ENCODE data around the gene PRLR.
"Not testable (repeated sequence)": the region's sequence is repeated elsewhere in the genome, so short reads cannot be mapped to it uniquely, and the experiment has no call there.

PRLR gene

DNA sequence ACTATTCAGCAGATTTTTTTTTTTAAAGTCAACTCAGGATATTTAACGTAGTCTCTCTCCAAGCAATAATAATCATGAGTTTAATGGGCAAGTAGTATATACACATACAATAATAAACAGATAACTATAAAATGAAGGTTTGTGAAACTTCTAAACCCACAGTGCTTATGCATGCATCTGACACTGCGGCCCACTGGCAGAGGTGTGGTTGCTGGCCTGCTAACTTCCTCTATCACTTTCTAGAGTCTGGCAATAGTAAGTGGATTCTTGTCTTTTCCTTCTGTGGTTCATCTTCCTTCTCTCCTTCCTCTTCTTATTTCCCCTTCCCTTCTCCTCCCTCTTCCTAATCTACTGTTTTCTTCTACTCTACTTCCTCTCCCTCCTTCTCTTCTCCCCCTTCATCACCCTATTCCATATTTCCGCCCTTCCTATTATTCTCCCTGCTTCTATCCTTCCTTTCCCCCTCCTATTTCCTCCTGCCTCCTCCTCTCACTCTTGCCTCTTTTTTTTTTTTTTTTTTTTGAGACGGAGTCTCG lies 164.0 kb downstream of the PRLR start:
- DNase-seq = no peak

DNA sequence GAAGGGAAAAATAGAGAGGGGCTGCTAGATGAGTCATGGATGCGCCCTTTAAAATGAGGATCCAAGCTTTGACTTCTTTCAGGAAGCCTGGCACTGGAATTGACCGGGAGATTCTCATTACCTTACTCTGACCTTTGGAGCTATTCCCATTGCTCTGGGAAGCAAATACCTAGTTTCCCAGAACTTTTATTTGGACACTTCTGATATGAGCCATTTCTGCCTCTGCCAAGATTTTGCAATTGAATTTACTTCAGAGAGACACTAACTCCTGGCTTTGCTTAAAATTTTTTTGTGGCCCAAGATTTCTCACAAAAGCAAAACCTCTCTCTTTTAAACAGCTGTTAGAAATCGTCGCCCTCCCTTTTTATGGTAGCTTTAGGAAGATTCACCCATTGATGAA lies 166.9 kb downstream of the PRLR start:
- no peak for DNase-seq

GRCh38 chr5:35061211-35061770 lies 169.0 kb downstream of the PRLR start:
- no peak for DNase-seq

GRCh38 chr5:35060236-35060635 lies 170.1 kb downstream of the PRLR start:
- DNase-seq = no peak

DNA sequence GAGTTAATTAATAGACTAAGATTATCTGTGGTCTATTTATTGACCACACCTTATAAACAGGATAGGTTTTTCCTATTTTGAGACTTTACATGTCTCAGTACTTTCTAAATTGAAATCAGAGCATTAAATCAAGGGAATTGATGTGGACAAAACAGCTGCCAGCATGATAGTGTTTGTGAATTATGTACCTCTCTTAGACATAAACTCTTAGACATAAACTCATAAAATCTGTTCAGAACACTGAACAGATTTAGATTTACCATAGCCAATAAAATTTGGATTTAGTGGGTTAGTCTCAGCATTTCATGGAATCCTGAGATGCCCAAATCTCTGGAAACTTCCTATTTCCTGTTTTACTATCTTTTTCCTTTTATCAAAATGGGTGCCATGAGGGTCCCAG lies 171.0 kb downstream of the PRLR start:
- DNase-seq = no peak

GRCh38 chr5:35058374-35058788 lies 171.9 kb downstream of the PRLR start:
- no peak for DNase-seq

GRCh38 chr5:35056686-35057085 lies 173.6 kb downstream of the PRLR start:
- no peak for DNase-seq

DNA sequence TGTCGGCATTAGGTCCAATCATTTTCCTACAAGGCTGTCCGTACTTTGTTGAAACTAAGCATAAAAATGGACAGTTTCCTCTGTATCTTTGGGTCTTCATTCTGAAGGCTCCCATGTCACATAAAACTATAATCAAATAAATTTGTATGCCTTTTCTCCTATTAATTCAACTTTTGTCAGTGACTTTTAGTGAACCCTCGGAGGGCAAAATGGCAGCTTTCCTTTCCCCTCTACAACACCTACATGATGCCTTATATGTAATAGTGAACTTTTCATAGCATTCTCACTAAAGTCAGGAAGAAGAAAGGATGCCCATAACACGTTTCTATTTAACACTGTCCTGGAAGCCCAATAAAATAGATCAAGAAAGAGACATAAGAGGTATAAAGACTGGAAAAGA lies 177.4 kb downstream of the PRLR start:
- DNase-seq = no peak

GRCh38 chr5:35050541-35051126 lies 179.7 kb downstream of the PRLR start:
- DNase-seq = no peak

DNA sequence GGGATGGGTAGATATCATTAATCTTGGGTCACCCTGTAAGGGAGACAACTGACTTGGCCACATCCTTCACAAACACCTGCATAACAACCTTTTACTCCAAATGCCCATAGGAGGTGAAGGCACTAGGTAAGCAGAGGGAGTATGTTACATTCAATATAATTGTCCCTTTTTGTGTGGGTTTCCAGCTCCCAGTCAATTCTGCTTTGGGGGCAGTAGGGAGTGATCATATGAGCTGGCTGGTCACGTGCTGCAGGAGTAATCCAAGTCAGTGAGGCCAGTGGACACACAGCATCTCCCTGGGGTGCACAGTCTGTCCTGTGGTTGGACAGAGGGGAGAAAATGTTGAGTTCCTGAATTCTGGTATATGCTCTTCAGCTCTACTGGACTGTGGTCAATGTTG lies 181.4 kb downstream of the PRLR start:
- DNase-seq = no peak

DNA sequence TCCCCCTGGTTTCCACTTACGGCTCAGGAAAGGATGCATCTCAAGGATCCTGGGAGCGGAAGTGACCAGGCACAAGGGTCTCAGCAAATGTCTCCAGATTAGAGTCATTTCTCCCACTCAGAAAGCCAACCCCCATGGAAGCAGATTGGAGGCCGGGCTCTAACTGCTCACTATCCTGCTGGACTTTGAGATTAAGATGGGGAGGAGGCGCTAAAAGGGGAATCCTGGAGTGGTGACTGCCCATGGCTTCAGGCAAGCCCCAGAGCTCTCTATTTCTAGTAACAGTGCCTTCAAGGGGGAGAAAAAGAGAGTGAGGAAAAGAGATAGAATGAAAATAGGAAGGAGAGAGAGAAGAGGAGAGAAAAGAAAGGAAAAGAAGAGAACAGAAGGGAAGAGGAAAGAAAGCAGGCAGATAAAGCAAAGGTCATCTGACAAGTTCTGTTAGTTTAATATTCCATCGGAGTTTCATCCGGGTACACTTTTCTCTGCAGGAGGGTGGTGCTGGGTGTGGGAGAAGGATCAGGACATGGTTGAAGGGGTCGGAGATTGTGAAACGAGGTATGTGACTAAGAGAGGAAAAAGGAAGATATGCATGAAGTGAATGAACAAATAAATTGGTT lies 182.4 kb downstream of the PRLR start, which contains the start of gene AGXT2:
AGXT2 (minus strand) TSS at position 165 of the 620 bp plus-strand sequence; CDS start at position 108, 57 bp downstream.
- DNase-seq = no peak

DNA sequence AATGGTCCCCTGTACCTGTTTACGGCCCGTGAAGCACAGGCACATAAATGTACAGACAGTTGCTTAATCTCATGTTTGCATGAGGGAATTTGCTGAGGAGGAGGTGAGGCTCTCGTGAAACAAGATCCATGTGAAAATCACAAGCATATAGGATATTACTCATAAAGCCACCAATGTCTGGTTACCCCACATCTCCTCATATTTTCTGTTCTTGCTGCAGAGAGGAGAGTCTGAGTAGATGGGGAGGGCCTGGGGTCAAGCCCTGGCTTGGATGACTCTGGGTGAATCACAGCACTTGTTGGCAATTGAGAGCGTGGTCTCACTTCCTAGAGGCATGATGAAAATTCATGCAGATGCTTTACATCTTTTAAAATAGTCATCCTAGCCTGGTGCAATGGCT lies 183.5 kb downstream of the PRLR start:
- DNase-seq = no peak

- no peak for DNase-seq
Measured at GRCh38 chr5:35045280-35045679, 185.0 kb downstream of the PRLR start.

GRCh38 chr5:35044649-35045048 lies 185.6 kb downstream of the PRLR start:
- no peak for DNase-seq

DNA sequence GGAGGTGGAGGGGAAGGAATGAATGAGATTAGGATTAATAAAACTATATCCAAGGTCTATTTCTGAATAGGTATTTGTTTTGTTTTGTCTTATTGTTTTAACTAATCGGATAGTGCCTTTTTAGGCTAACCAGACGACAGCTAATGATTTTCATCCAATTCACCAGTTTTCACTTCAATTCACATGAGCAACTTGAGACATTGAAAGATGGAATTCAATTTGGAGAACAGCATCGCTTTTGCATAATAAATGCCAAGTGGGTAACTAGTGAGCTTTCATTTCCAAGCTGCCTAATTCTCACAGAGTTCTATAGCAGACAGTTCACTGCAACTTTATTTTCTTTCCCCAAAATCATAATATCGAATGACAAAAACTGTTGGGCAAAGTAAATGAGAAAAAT lies 187.5 kb downstream of the PRLR start:
- no peak for DNase-seq

DNA sequence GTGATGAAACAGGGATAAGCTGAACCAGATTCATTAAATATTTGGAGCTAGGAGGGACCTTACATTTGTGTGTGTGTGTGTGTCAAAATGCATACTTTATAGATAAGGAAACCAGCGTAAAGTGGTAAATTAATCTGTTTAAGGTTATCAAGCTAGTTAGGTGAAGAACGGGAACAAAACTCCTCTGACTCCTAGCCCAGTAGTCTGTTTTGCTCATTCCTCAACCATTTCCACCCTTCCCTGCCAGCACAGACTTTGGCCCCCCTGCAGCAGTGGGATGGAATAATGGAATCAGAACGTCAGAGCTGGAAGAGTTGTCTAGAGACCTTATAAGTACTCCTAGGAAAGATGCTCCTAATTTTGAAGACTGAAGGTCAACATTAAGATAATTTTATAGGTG lies 189.0 kb downstream of the PRLR start:
- no peak for DNase-seq

GRCh38 chr5:35038891-35039290 lies 191.4 kb downstream of the PRLR start:
- DNase-seq = no peak

DNA sequence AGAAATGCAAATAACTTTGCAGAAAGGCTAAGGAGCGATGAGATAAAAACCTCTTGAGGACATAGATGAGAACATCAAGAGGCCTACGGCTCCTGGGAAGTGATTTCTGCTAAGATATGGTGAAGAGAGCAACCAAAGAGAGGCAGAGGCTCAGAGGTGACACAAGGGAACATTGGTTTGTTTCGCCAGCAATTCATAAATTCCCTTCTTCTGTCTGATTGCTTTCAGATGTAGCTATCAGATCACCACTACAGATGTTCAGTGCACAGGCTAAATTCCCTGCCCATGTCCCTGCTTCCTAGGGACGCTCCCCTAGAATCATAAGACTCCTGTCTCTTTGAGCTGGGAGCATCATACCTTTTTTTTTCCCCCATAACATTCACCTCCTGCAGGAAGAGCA lies 193.8 kb downstream of the PRLR start:
- no peak for DNase-seq

GRCh38 chr5:35035929-35036328 lies 194.4 kb downstream of the PRLR start:
- not testable (repeated sequence) for DNase-seq

GRCh38 chr5:35035271-35035670 lies 195.0 kb downstream of the PRLR start:
- DNase-seq = no peak

DNA sequence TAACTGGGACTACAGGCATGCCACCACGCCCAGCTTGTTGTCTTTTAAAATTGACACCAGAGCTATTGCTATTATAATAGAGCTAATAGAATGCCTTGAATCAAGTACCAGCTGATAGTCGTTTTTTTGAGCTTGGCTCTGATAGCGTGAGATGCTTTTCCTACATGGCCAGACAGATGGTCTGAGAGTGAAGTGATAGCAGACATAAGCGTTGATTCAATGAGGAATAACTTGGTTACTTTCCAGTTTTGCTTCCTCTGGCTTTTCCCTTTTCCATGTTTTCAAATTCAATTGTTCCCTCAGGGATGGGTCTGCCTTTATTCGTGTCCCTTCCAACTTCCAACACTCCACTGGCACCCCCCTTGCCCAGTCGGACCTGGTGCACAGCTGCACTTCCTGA lies 197.9 kb downstream of the PRLR start:
- no peak for DNase-seq

GRCh38 chr5:35031276-35031675 lies 199.0 kb downstream of the PRLR start:
- DNase-seq = no peak

GRCh38 chr5:35030426-35031100 lies 199.7 kb downstream of the PRLR start:
- DNase-seq = no peak

DNA sequence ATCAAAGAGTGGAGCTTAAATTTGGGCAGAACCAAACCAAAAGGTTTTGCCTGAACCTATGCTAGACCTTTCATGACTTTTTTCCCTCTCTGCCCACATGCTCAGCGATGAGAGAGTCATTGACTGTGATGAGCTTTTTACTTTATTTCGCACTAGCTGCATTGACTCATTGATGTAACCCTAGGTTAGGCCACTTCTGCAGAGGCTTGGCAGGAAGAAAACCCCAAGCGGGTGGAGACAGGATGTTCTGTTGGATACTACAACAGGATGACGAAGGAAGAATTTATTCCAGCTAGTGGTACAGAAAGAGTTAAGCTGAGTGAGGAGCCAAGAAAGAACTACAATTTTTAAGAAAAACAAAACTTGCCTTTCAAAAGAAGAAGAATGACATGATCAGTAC lies 201.0 kb downstream of the PRLR start:
- DNase-seq = no peak
